PC-9 (cell line): Measurements from ENCODE around the gene TENM4. TPM values are rescaled to one million over a fixed set of nuclear protein-coding genes. Genes with fewer than 3 reads are reported as not detected.

Source experiments
- BruUV-seq: library from RNA; stranded (reverse); fragments of 400-500 nt; replicated peaks from 2 replicates; lab custom pipeline; 2021; lab: Mats Ljungman, UMichigan
- CTCF ChIA-PET: fragments of 300-600 bp; sonication (Branson Sonifier 250); formaldehyde crosslinking; loops from one replicate; lab custom pipeline; 2022; ENCODE audit warnings: antibody characterized with exemption; lab: Charles Lee
- POLR2A ChIA-PET: fragments of 300-600 bp; sonication (Branson Sonifier 250); formaldehyde crosslinking; loops from one replicate; lab custom pipeline; 2022; ENCODE audit warnings: antibody characterized with exemption; ENCODE audit not compliant: unreplicated experiment; lab: Charles Lee
- DNase-seq, 2 experiments: peaks; one replicate each; pipeline versions ENCODE4 v3.0.0 to v3.0.0-alpha.2; 2015 to 2022; ENCODE audit warnings: mixed read lengths in 1 of 2
- H2AFZ ChIP-seq: fragments of 200-600 bp; sonication (generic); 2 replicates; pipeline ENCODE4 v1.8.1; 2017; ENCODE audit warnings: antibody characterized with exemption
- H3F3A ChIP-seq: fragments of 200-600 bp; sonication (generic); 2 replicates; pipeline ENCODE4 v1.8.1; 2017; ENCODE audit warnings: antibody characterized with exemption, mild to moderate bottlenecking, low read depth; ENCODE audit not compliant: insufficient read depth
- H3K27ac ChIP-seq: fragments of 200-600 bp; sonication (generic); 2 replicates; pipeline ENCODE4 v1.6.1; 2016; ENCODE audit warnings: mixed run types
- H3K27me3 ChIP-seq: fragments of 200-600 bp; sonication (generic); 2 replicates; pipeline ENCODE4 v1.6.1; 2016; ENCODE audit warnings: low read depth, mixed run types; ENCODE audit not compliant: insufficient read depth
- H3K36me3 ChIP-seq: fragments of 200-600 bp; sonication (generic); 2 replicates; pipeline ENCODE4 v1.6.1; 2016; ENCODE audit warnings: low read depth, mixed run types
- H3K4me1 ChIP-seq: fragments of 200-600 bp; sonication (generic); replicated peaks from 2 replicates; pipeline ENCODE4 v1.6.1; 2016; ENCODE audit warnings: mixed run types; ENCODE audit not compliant: insufficient read depth
- H3K4me2 ChIP-seq: fragments of 200-600 bp; sonication (generic); 2 replicates; pipeline ENCODE4 v1.6.1; 2017; ENCODE audit warnings: mixed run types
- H3K4me3 ChIP-seq: fragments of 200-600 bp; sonication (generic); 2 replicates; pipeline ENCODE4 v1.6.1; 2016; ENCODE audit warnings: mixed run types
- H3K79me2 ChIP-seq: fragments of 200-600 bp; sonication (generic); 2 replicates; pipeline ENCODE4 v1.6.1; 2017; ENCODE audit warnings: low read depth, mixed run types
- H3K9me2 ChIP-seq: fragments of 200-600 bp; sonication (generic); 2 replicates; pipeline ENCODE4 v1.8.1; 2017; ENCODE audit warnings: mild to moderate bottlenecking; ENCODE audit not compliant: insufficient read depth
- H3K9me3 ChIP-seq: fragments of 200-600 bp; sonication (generic); 2 replicates; pipeline ENCODE4 v1.8.1; 2016; ENCODE audit warnings: low read depth; ENCODE audit not compliant: insufficient read depth
- H4K20me1 ChIP-seq: fragments of 200-600 bp; sonication (generic); 2 replicates; pipeline ENCODE4 v1.8.1; 2017; ENCODE audit not compliant: insufficient read depth
- CTCF ChIP-seq: fragments of 200-600 bp; sonication (generic); conservative IDR thresholded peaks from 2 replicates; pipeline ENCODE4 v1.6.1; 2017; ENCODE audit warnings: mixed run types, antibody characterized with exemption, mild to moderate bottlenecking, moderate library complexity
- EZH2 ChIP-seq: fragments of 200-600 bp; sonication (generic); IDR thresholded peaks from 2 replicates; pipeline ENCODE4 v1.8.0; 2017; ENCODE audit warnings: antibody characterized with exemption, low read depth
- intact Hi-C: fragments of 100-400 bp; cut with micrococcal nuclease; formaldehyde crosslinking; loops from one replicate; pipeline ENCODE4 v1.10.0; 2022; ENCODE audit not compliant: unreplicated experiment
- total RNA-seq: library from RNA; stranded (reverse); gene quantifications from 2 replicates; pipeline ENCODE4 v1.2.3, GENCODE V29; 2021

The TENM4 gene
- total RNA-seq, 1 experiment from 2014 or later = not detected

- intact Hi-C loops = no loop called here
- H3K4me1 ChIP-seq = no peaks in the 10 kb centered on the region
- H3K4me2 ChIP-seq = no peak overlapping the region
- H3F3A ChIP-seq = no peaks in the 10 kb centered on the region
- no peak for DNase-seq
- H3K79me2 ChIP-seq = no peaks in the 10 kb centered on the region
- TF ChIP-seq CTCF = no peak
- TF ChIP-seq EZH2 = no peak
- H3K36me3 ChIP-seq = no peaks in the 10 kb centered on the region
- POLR2A ChIA-PET = no interaction called here
- H2AFZ ChIP-seq = no peak overlapping the region
- H3K27me3 ChIP-seq = peaks cover 58% of the 10 kb centered on the region
- no peaks in the 10 kb centered on the region for H4K20me1 ChIP-seq
- BruUV-seq = no TSS peak
- H3K9me2 ChIP-seq = no peaks in the 10 kb centered on the region
- no peak overlapping the region for H3K4me3 ChIP-seq
- CTCF ChIA-PET = no interaction called here
- H3K27ac ChIP-seq = no peak overlapping the region
- no peaks in the 10 kb centered on the region for H3K9me3 ChIP-seq
These were observed 675.9 kb downstream of the TENM4 start for GRCh38 chr11:78764946-78765345.

- Histone ChIP-seq H4K20me1 (no peaks in the 10 kb centered on the region), H3K4me1 (no peaks in the 10 kb centered on the region), H3F3A (no peaks in the 10 kb centered on the region), H3K27me3 (peaks cover 58% of the 10 kb centered on the region), H3K9me3 (no peaks in the 10 kb centered on the region), H3K79me2 (no peaks in the 10 kb centered on the region), H3K9me2 (no peaks in the 10 kb centered on the region), H3K27ac (no peak overlapping the region), H2AFZ (no peak overlapping the region), H3K4me3 (no peak overlapping the region), H3K4me2 (no peak overlapping the region), H3K36me3 (no peaks in the 10 kb centered on the region)
- POLR2A ChIA-PET = no interaction called here
- DNase-seq = no peak
- TF ChIP-seq EZH2 = no peak
- no peak for TF ChIP-seq CTCF
- intact Hi-C loops = no loop called here
- CTCF ChIA-PET = interaction anchor here (0.7 kb wide), 1 partner anchor 118 kb away, joined by 3 read pairs; no protein-coding TSS in a partner anchor
- no TSS peak for BruUV-seq
These were observed 677.2 kb downstream of the TENM4 start for GRCh38 chr11:78763664-78764063.

GRCh38 chr11:78762105-78762504, 678.7 kb downstream of the TENM4 start:
- H3K4me1 ChIP-seq = no peaks in the 10 kb centered on the region
- TF ChIP-seq CTCF (no peak), EZH2 (no peak)
- POLR2A ChIA-PET = no interaction called here
- H3K4me3 ChIP-seq = no peak overlapping the region
- no peaks in the 10 kb centered on the region for H3F3A ChIP-seq
- CTCF ChIA-PET = no interaction called here
- no peaks in the 10 kb centered on the region for H3K9me3 ChIP-seq
- H3K4me2 ChIP-seq = no peak overlapping the region
- no peaks in the 10 kb centered on the region for H4K20me1 ChIP-seq
- H3K9me2 ChIP-seq = no peaks in the 10 kb centered on the region
- no peaks in the 10 kb centered on the region for H3K79me2 ChIP-seq
- no peak overlapping the region for H2AFZ ChIP-seq
- H3K36me3 ChIP-seq = no peaks in the 10 kb centered on the region
- intact Hi-C loops = no loop called here
- no peak for DNase-seq
- H3K27me3 ChIP-seq = peaks cover 61% of the 10 kb centered on the region
- no TSS peak for BruUV-seq
- no peak overlapping the region for H3K27ac ChIP-seq
